Fibroblast of lung (primary cell): ENCODE measurements around the gene TNFRSF19.

Source experiments
- CTCF ChIP-seq, 2 donors: IDR thresholded peaks in 1 of 2; conservative IDR thresholded peaks in 1 of 2; 1 replicate in 1 of 2; 2 replicates in 1 of 2; pipeline ENCODE4 v1.5.1; 2011 to 2012; ENCODE audit warnings: low read length in 2 of 2, control low read depth in 1 of 2, inconsistent platforms in 1 of 2, low read depth in 1 of 2, mild to moderate bottlenecking in 1 of 2
- EZH2 ChIP-seq: IDR thresholded peaks from 2 replicates; pipeline ENCODE4 v1.5.1; 2012; ENCODE audit warnings: low read length, control low read depth, mild to moderate bottlenecking; ENCODE audit errors: missing control alignments

GRCh38 chr13:23579896-23580683 lies 9.9 kb downstream of the TNFRSF19 start:
- no peak for TF ChIP-seq EZH2
- no peak for TF ChIP-seq CTCF (conservative IDR thresholded peaks at IDR 0.05 in 1 of 2, IDR thresholded peaks at IDR 0.05 in 1 of 2; ENCODE audit: low read depth in 1 of 2, low read length in 2 of 2)
